ENCODE results near the gene SKOR1. TPM values are rescaled to one million over a fixed set of nuclear protein-coding genes. Genes with fewer than 3 reads are reported as not detected.

The SKOR1 gene
- total and polyA plus RNA-seq, 12 donors: 0.07 to 0.40 (median 0.15) TPM

GRCh38 chr15:67828278-67828968 is 3.1 kb downstream of the SKOR1 start:
- Histone ChIP-seq H3K4me3 (peak overlapping the region in 8 of 10 donors; percentile 10 to 31 (median 18)), H3K27ac (no peak overlapping the region), H3K9me3 (no peaks in the 10 kb centered on the region), H3K36me3 (peaks cover 0 to 7% (median 0%) of the 10 kb centered on the region in 9 donors), H3K4me1 (peaks cover 10 to 78% (median 57%) of the 10 kb centered on the region in 9 donors), H3K27me3 (peaks cover 85 to 100% (median 100%) of the 10 kb centered on the region in 7 donors)
- ATAC-seq: no peak
- no peak for DNase-seq
- no peak for TF ChIP-seq CTCF (IDR thresholded peaks at IDR 0.05)
- intact Hi-C loops (cut with DNase I): no loop called here
- WGBS, 2 donors: 3 to 5% methylated on average over 40 of the region's 40 CpGs

- ATAC-seq (no peak), DNase-seq (no peak)
- H3K36me3 ChIP-seq: peaks cover 0 to 7% (median 0%) of the 10 kb centered on the region in 9 donors
- peaks cover 17 to 78% (median 63%) of the 10 kb centered on the region in 9 donors for H3K4me1 ChIP-seq
- peaks cover 85 to 100% (median 100%) of the 10 kb centered on the region in 7 donors for H3K27me3 ChIP-seq
- H3K4me3 ChIP-seq: peak overlapping the region in 3 of 10 donors; percentile 2 to 25 (median 16)
- intact Hi-C loops (cut with DNase I): no loop called here
- no peak overlapping the region for H3K27ac ChIP-seq
- 4 to 5% methylated on average over 54 of the region's 54 CpGs for WGBS, 2 donors
- no peaks in the 10 kb centered on the region for H3K9me3 ChIP-seq
- no peak for TF ChIP-seq CTCF (IDR thresholded peaks at IDR 0.05)
Observed at GRCh38 chr15:67828969-67829646, 3.8 kb downstream of the SKOR1 start.

GRCh38 chr15:67829647-67830504 is 4.6 kb downstream of the SKOR1 start:
- Histone ChIP-seq H3K4me1 (peaks cover 24 to 79% (median 67%) of the 10 kb centered on the region in 9 donors), H3K27me3 (peaks cover 83 to 100% (median 100%) of the 10 kb centered on the region in 7 donors), H3K36me3 (peaks cover 0 to 7% (median 0%) of the 10 kb centered on the region in 9 donors), H3K27ac (no peak overlapping the region), H3K4me3 (no peak overlapping the region), H3K9me3 (no peaks in the 10 kb centered on the region)
- intact Hi-C loops (cut with DNase I): loop anchor here in 6 of 10 donors (5.0 to 10.0 kb wide), 5 partner anchors 55 to 885 kb away; partner anchors contain the start of gene C15orf61 (in 2 of the 6)
- no peak for TF ChIP-seq CTCF (IDR thresholded peaks at IDR 0.05)
- 6 to 9% methylated on average over 68 of the region's 68 CpGs for WGBS, 2 donors
- no peak for ATAC-seq
- no peak for DNase-seq

GRCh38 chr15:67831363-67831762 is 6.1 kb downstream of the SKOR1 start:
- Histone ChIP-seq H3K27me3 (peaks cover 71 to 100% (median 98%) of the 10 kb centered on the region in 7 donors), H3K9me3 (no peaks in the 10 kb centered on the region), H3K36me3 (peaks cover 0 to 1% (median 0%) of the 10 kb centered on the region in 9 donors), H3K4me1 (peaks cover 23 to 79% (median 67%) of the 10 kb centered on the region in 9 donors), H3K4me3 (no peak overlapping the region), H3K27ac (no peak overlapping the region)
- DNase-seq (no peak), ATAC-seq (no peak)
- TF ChIP-seq CTCF (IDR thresholded peaks at IDR 0.05): no peak
- intact Hi-C loops (cut with DNase I): loop anchor here in 6 of 10 donors (5.0 to 10.0 kb wide), 5 partner anchors 57 to 887 kb away; partner anchors contain the start of gene C15orf61 (in 2 of the 6)

Data from heart right ventricle (tissue), 16 donors.